WI38 (cell line): ENCODE measurements around the gene ETFB.

Experiments used
- H3K4me3 ChIP-seq: 2 replicates; pipeline ENCODE4 v1.5.1; 2011; ENCODE audit warnings: low read depth, mild to moderate bottlenecking, control low read depth, low read length
- TF ChIP-seq, protein P1 (sequence below): IDR thresholded peaks from 2 replicates; pipeline ENCODE4 v1.5.1; 2012; ENCODE audit warnings: low read depth, mild to moderate bottlenecking, control low read depth, low read length

ETFB gene

DNA sequence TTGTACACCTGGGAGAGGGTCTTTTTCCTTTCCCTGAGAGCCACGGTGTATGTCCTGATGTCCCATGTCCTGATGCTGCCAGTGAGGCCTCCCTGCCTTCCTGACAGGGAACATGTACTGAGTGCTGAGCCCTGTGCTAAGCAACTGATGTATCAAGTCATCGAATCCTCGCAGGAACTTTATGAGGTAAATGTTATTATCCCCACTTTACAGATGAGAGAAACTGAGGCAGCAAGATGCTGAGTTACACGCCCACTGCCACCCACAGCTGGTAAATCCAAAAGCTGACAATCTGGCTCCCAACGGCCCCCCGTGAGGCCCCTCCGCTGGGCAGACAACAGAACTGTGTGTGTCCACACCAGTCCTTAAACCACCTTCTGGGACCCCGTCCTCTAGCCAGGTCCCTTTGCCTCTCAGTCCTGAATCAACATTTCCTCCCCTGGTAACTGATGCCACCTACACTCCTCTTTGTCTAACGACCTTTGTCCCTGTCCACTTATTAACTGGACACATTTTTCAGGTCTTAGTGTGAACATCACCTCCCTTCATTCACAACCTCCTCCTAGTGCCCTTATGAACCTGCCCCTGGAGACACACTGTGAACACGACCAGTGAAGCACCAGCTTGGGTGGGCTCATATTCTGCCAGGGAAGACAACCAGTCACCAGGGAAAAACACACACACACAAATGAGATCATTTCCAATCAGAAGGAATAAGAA, 18.8 kb downstream of the ETFB start:
- H3K4me3 ChIP-seq: no peak overlapping the region
- TF ChIP-seq, protein P1, sequence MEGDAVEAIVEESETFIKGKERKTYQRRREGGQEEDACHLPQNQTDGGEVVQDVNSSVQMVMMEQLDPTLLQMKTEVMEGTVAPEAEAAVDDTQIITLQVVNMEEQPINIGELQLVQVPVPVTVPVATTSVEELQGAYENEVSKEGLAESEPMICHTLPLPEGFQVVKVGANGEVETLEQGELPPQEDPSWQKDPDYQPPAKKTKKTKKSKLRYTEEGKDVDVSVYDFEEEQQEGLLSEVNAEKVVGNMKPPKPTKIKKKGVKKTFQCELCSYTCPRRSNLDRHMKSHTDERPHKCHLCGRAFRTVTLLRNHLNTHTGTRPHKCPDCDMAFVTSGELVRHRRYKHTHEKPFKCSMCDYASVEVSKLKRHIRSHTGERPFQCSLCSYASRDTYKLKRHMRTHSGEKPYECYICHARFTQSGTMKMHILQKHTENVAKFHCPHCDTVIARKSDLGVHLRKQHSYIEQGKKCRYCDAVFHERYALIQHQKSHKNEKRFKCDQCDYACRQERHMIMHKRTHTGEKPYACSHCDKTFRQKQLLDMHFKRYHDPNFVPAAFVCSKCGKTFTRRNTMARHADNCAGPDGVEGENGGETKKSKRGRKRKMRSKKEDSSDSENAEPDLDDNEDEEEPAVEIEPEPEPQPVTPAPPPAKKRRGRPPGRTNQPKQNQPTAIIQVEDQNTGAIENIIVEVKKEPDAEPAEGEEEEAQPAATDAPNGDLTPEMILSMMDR: no peak

DNA sequence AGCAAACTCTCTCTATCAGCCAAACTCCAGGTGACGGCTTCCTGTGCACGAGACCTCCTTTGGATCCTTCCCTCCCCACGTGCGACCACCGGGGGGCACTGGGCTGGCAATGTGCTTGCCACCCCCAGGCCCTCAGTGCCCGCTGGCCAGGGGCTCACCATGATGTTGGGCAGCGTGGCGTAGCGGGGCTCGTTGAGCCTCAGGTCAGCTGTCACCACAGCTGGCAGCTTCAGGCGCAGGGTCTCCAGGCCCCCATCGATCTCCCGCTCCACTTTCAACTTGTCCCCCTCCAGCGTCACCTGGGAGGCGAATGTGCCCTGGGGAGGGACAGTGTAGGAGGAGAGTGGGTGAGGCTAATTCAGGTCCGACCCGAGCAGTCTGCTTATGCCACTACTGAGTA, 19.4 kb downstream of the ETFB start:
- H3K4me3 ChIP-seq: no peak overlapping the region
- TF ChIP-seq, protein P1: no peak

DNA sequence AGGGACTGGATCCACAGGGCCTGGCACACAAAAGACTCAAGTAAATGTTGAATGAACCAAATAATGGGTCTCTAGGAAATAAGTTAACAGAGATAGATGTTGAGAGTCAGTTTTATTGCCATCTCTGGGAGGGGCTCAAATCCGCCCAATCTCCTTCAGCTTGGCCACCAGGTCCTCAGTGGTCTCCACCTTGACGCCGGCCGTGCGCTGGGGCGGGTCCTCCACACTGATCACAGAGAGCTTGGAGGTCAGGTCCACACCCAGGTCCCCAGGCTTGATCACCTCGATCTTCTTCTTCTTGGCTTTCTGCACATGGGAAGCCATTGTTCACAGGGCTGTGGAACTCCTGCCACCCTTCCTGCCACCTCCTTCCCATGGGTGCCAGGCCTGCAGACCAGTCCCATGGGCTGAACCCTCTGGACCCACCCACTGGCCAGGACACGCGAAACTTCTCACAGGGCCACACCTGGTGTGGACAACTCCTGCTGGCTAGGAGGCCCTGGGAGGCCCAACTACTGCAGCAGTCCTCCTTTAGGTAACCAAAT, 21.0 kb downstream of the ETFB start:
- TF ChIP-seq, protein P1: no peak
- no peak overlapping the region for H3K4me3 ChIP-seq

DNA sequence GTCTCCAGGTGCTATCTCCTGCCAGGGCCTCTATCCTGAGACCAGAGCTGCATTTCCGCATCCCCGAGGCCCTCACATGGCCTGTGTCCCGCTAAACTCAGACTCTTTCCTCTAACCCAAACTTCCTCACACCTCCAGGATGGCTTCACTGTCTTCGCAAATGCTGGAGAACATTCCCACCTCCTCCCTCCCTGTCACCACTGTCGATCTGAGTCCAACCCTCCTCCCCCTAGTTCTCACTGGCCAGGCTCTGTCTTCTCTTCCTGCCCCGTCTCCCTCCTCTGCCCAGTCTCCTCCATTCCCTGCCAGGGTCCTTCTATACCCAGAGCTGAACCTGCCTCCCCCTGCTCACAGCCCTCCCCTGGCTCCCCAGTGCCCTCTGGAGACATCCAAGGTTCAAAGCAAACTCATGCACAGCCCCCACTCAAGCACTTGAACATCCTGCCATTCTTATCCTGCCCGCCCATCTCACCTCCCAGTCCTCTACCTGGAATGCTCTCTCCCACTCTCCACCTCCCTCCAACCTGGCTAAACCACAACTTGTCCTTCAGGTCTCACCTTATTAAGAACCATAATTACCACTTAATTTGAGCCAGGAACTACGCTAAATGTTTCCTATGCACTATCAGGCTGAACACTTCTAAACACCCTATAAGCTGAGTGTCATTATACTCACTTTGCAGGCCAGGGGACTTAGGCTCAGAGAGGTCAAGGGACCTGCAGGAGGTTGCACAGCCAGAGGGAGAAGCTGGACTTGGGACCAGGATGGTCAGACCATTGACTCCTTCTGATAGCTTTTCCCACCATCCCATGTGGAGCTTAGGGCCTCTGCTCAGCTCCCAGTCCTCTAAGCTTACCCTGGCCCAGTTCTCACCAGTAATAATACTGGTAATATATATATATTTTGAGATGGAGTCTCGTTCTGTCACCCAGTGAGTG, 23.3 kb downstream of the ETFB start:
- H3K4me3 ChIP-seq: no peak overlapping the region
- TF ChIP-seq, protein P1: no peak

DNA sequence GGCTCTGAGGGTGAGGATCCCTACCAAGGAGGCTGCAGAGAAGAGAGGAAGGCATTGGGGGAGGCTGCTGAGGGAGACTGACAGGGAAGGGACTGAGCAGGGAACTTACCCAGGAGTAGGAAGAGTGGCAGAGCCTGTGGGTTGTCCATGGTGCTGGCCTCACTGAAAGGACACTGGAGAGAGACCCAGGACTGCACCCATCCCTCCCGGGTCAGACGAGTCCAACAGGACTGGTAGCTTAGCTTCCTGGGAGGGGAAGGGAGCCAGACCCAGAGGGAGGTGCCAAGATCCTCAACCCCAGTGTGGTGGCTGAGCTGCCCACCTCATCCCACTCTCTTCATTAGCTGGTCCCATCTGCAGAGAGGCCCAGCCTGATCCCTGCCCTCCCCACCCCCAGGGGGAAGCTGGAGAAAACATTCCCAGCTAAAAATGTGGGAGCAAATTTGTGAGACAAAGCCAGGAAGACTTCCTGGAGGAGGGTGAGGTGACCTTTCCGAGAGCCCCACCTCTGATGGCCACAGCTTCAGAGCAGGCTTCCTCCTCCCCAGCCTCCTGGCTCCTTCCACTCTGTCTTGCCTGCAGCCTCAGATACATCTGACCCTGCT, 24.1 kb downstream of the ETFB start, which contains the start of gene VSIG10L:
Gene VSIG10L (minus strand): TSS at position 164 of the 605 bp plus-strand sequence. CDS start 15 bp downstream, at position 149.
- TF ChIP-seq, protein P1: no peak
- no peak within 1 kb of the TSS for H3K4me3 ChIP-seq

DNA sequence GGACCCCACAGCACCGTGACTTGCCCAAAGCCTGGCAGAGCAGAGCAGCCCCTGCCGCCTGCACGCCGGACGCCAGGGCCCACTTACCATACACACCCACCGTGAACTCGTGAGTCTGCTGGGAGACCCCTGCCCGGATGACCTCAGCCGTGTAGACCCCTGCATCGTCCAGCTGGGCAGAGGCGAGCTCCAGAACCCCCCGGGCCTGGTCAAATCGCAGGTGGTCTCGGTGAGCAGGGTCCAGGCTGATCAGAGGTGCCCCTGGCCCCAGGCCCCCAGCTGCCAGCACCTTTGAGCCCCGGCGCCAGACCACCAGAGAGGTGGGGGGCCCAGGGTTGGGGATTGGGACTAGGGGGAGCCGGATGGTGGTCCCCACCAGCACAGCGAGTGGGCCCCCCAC, 25.1 kb downstream of the ETFB start:
- TF ChIP-seq, protein P1: no peak
- H3K4me3 ChIP-seq: no peak overlapping the region
